Endothelial cell of umbilical vein (primary cell): ENCODE data around the gene ACTN1. TPM values are rescaled to one million over a fixed set of nuclear protein-coding genes. Genes with fewer than 3 reads are reported as not detected.
A peak's percentile ranks its signal among the peaks of the same experiment; 100 is the strongest.

Experiments used
- BruUV-seq: library from RNA; stranded (reverse); fragments of 400-500 nt; replicated peaks from 2 replicates; lab custom pipeline; 2021; lab: Mats Ljungman, UMichigan
- CTCF ChIA-PET: fragments of 300-600, 350-600 bp; sonication (Branson Sonifier 250); formaldehyde crosslinking; loops from one replicate; lab custom pipeline; 2021; ENCODE audit warnings: antibody characterized with exemption, inconsistent platforms; lab: Charles Lee
- POLR2A ChIA-PET: fragments of 300-600, 350-600 bp; sonication (Branson Sonifier 250); formaldehyde crosslinking; loops from one replicate; lab custom pipeline; 2021; ENCODE audit warnings: antibody characterized with exemption, inconsistent platforms; lab: Charles Lee
- DNase-seq: peaks from one replicate; pipeline ENCODE4 v3.0.0-alpha.2; 2011; ENCODE audit warnings: low read depth, low spot score
- FAIRE-seq: peaks from 2 replicates; lab custom pipeline; 2011; peaks lifted over from hg19 to GRCh38; lab: Jason Lieb, UNC
- H2AFZ ChIP-seq: 2 replicates; pipeline ENCODE4 v1.6.0; 2012; ENCODE audit warnings: low read depth, low read length, control low read depth, inconsistent platforms
- H3K27ac ChIP-seq: 2 replicates; pipeline ENCODE4 v1.5.1; 2011; ENCODE audit warnings: low read depth, mild to moderate bottlenecking, control low read depth, low read length, moderate library complexity; ENCODE audit not compliant: insufficient read depth
- H3K27me3 ChIP-seq, 2 experiments: 2 replicates each; pipeline versions ENCODE4 v1.6.0 to v1.6.1; 2011; ENCODE audit warnings: low read length in 2 of 2, mixed read lengths in 1 of 2; ENCODE audit not compliant: control insufficient read depth in 2 of 2, insufficient read depth in 2 of 2
- H3K36me3 ChIP-seq, 2 experiments: 2 replicates in 1 of 2; 3 replicates in 1 of 2; pipeline ENCODE4 v1.5.1; 2011; ENCODE audit warnings: low read length in 2 of 2, mild to moderate bottlenecking in 1 of 2, moderate library complexity in 1 of 2; ENCODE audit not compliant: control insufficient read depth in 2 of 2, insufficient read depth in 2 of 2; ENCODE audit errors: extremely low read depth in 1 of 2
- H3K4me1 ChIP-seq: 3 replicates; pipeline ENCODE4 v1.5.1; 2011; ENCODE audit warnings: mild to moderate bottlenecking, low read length; ENCODE audit not compliant: control insufficient read depth, insufficient read depth; ENCODE audit errors: extremely low read depth
- H3K4me2 ChIP-seq: 2 replicates; pipeline ENCODE4 v1.6.1; 2011; ENCODE audit warnings: low read length, control low read depth, mixed read lengths; ENCODE audit not compliant: insufficient read depth
- H3K4me3 ChIP-seq, 3 experiments: fragments of 200-600 bp in 1 of 3; sonication (generic), shearing (Covaris generic) in 1 of 3; replicated peaks in 1 of 3; 2 replicates each; pipeline ENCODE4 v1.5.1; 2011 to 2016; ENCODE audit warnings: control low read depth in 3 of 3, low read length in 3 of 3, mild to moderate bottlenecking in 2 of 3, inconsistent platforms in 1 of 3, low read depth in 1 of 3, moderate library complexity in 1 of 3; ENCODE audit not compliant: insufficient read depth in 1 of 3
- H3K79me2 ChIP-seq: 2 replicates; pipeline ENCODE4 v1.6.0; 2012; ENCODE audit warnings: low read length, inconsistent platforms; ENCODE audit not compliant: control insufficient read depth, insufficient read depth
- H3K9ac ChIP-seq: replicated peaks from 2 replicates; pipeline ENCODE3; 2011; ENCODE audit warnings: low read length, control low read depth; ENCODE audit not compliant: insufficient read depth; ENCODE audit errors: extremely low read depth
- H3K9me1 ChIP-seq: replicated peaks from 3 replicates; pipeline ENCODE4 v1.6.0; 2011; ENCODE audit warnings: mild to moderate bottlenecking, low read length; ENCODE audit not compliant: control insufficient read depth, insufficient read depth; ENCODE audit errors: extremely low read depth
- H3K9me3 ChIP-seq: replicated peaks from 2 replicates; pipeline ENCODE4 v1.5.1; 2012; ENCODE audit warnings: low read length, inconsistent platforms; ENCODE audit not compliant: control insufficient read depth, insufficient read depth
- H4K20me1 ChIP-seq: replicated peaks from 2 replicates; pipeline ENCODE3; 2011; ENCODE audit warnings: mild to moderate bottlenecking, low read length; ENCODE audit not compliant: control insufficient read depth, insufficient read depth; ENCODE audit errors: extremely low read depth
- EZH2 ChIP-seq: IDR thresholded peaks from 2 replicates; pipeline ENCODE4 v1.6.1; 2012; ENCODE audit warnings: borderline replicate concordance, low read depth, mild to moderate bottlenecking, moderate library complexity, low read length, inconsistent platforms; ENCODE audit not compliant: severe bottlenecking
- FOS ChIP-seq: IDR thresholded peaks from 2 replicates; pipeline ENCODE4 v1.6.1; 2011; ENCODE audit warnings: mild to moderate bottlenecking, low read length, moderate library complexity, borderline replicate concordance; ENCODE audit not compliant: insufficient read depth
- GATA2 ChIP-seq: IDR thresholded peaks from 2 replicates; pipeline ENCODE4 v1.7.0; 2011; ENCODE audit warnings: low read depth, mild to moderate bottlenecking, moderate library complexity, mixed read lengths, low read length; ENCODE audit not compliant: insufficient read length, insufficient read depth
- JUN ChIP-seq: IDR thresholded peaks from 2 replicates; pipeline ENCODE4 v1.6.1; 2011; ENCODE audit warnings: borderline replicate concordance, low read depth; ENCODE audit not compliant: insufficient read length, insufficient read depth
- MAX ChIP-seq: IDR thresholded peaks from 2 replicates; pipeline ENCODE4 v1.6.1; 2011; ENCODE audit not compliant: insufficient read depth, insufficient read length
- MYC ChIP-seq: IDR thresholded peaks from one replicate; pipeline ENCODE4 v1.6.1; 2011; ENCODE audit warnings: mild to moderate bottlenecking, low read depth, low read length
- POLR2A ChIP-seq: IDR thresholded peaks from 2 replicates; pipeline ENCODE4 v1.6.1; 2012; ENCODE audit warnings: low read depth, mild to moderate bottlenecking, control low read depth, low read length
- POLR2AphosphoS5 ChIP-seq: IDR thresholded peaks from 2 replicates; pipeline ENCODE4 v1.6.1; 2012; ENCODE audit warnings: low read depth, mild to moderate bottlenecking, control low read depth, low read length, moderate library complexity; ENCODE audit not compliant: insufficient read depth
- dilution Hi-C: fragments of 300-500 bp; cut with MboI; formaldehyde crosslinking; loops from one replicate; pipeline ENCODE4 v1.15.0; 2019; ENCODE audit warnings: low sequenced_read_pairs; ENCODE audit not compliant: extremely low pct_ligation_motif_present
- intact Hi-C: fragments of 100-400 bp; cut with micrococcal nuclease; formaldehyde crosslinking; loops from one replicate; pipeline ENCODE4 v1.10.0; 2022
- polyA plus RNA-seq, 4 experiments: library from polyadenylated mRNA; depleted of rRNA in 3 of 4; stranded (reverse) in 3 of 4; unstranded in 1 of 4; fragments of >200 nt; gene quantifications; 2 replicates each; pipeline versions ENCODE4 v1.2.1 to v1.2.3, GENCODE V29; 2011 to 2012; ENCODE audit warnings: missing spikeins in 1 of 4
- total RNA-seq: library from RNA; stranded (reverse); gene quantifications from 2 replicates; pipeline ENCODE4 v1.2.3, GENCODE V29; 2021

ACTN1 gene
- total and polyA plus RNA-seq, 2 donors (not counting 3 experiments of a cell fraction or from before 2014, with no cell fraction given): 442 to 463 TPM

DNA sequence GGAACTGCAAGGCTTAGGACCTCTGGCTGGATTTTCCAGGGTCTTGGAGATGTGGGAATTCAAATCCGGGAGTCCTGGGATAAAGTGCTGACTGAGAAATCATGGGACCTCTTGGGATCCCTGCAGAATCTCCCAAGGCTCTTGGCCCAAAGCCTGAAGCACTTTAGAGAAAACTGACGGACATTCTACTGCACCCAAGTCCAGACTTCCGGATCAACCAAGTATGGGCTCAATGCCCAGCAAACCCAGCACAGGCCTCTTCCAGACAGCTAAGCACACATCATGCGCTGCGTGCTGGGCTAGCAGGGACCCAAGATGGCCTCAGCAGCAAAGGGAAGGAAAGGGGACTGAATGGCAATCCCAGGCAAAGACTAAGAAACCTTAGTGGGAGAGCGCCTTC is 85.0 kb downstream of the ACTN1 start:
- intact Hi-C loops: no loop called here
- Histone ChIP-seq H3K27me3 (no peaks in the 10 kb centered on the region), H3K79me2 (peaks cover 4% of the 10 kb centered on the region), H3K4me3 (no peak overlapping the region), H3K27ac (peak overlapping the region; percentile 60), H3K9me3 (no peaks in the 10 kb centered on the region), H3K4me1 (peaks cover 23% of the 10 kb centered on the region), H3K4me2 (no peak overlapping the region), H3K36me3 (peaks cover 43 to 63% of the 10 kb centered on the region in 2 experiments), H2AFZ (no peak overlapping the region), H3K9ac (no peak overlapping the region), H3K9me1 (no peaks in the 10 kb centered on the region), H4K20me1 (no peaks in the 10 kb centered on the region)
- dilution Hi-C loops: no loop called here
- peak; percentile 53 for DNase-seq
- POLR2A ChIA-PET: no interaction called here
- no peak for TF ChIP-seq MAX
- TF ChIP-seq FOS: no peak
- no peak for TF ChIP-seq GATA2
- no peak for TF ChIP-seq EZH2
- TF ChIP-seq POLR2AphosphoS5: no peak
- peak; percentile 0 for TF ChIP-seq POLR2A
- no peak for TF ChIP-seq JUN
- no peak for TF ChIP-seq MYC
- CTCF ChIA-PET: interaction anchor here (0.6 to 1.2 kb wide), 5 partner anchors 17 to 829 kb away, joined by 3 to 5 read pairs (median 4); no protein-coding TSS in a partner anchor
- FAIRE-seq: peak; percentile 35
- no TSS peak for BruUV-seq

DNA sequence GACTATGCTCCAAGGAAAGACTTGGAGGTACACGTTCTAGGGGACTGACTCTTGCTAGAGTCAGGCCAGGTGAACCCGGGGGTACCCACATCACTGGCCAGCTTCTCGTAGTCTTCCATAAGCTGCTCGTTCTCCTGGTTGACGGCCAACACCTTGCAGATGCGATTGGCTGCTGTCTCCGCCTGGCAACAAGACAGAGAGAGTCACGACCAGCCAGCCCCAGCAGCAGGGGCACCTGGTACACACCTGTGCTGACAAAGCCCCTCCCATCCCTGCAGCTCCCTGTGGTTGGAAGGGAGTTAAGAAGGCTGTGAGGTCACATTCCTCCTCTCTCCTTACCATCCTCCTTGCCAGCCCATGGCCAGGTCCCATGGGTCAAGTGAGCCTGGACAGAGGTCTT is 85.5 kb downstream of the ACTN1 start:
- Histone ChIP-seq H2AFZ (no peak overlapping the region), H3K27ac (peak overlapping the region; percentile 60), H3K9me1 (no peaks in the 10 kb centered on the region), H3K36me3 (peaks cover 48 to 64% of the 10 kb centered on the region in 2 experiments), H3K9me3 (no peaks in the 10 kb centered on the region), H3K27me3 (no peaks in the 10 kb centered on the region), H3K79me2 (peaks cover 7% of the 10 kb centered on the region), H3K4me2 (no peak overlapping the region), H3K9ac (no peak overlapping the region), H4K20me1 (no peaks in the 10 kb centered on the region), H3K4me3 (no peak overlapping the region), H3K4me1 (peaks cover 23% of the 10 kb centered on the region)
- dilution Hi-C loops (no loop called here), intact Hi-C loops (no loop called here)
- BruUV-seq: no TSS peak
- POLR2A ChIA-PET: no interaction called here
- CTCF ChIA-PET: interaction anchor here (1.1 to 1.6 kb wide), 3 partner anchors 11 to 214 kb away, joined by 3 to 4 read pairs (median 4); no protein-coding TSS in a partner anchor
- DNase-seq (no peak), FAIRE-seq (no peak)
- TF ChIP-seq GATA2: no peak
